HepG2 (cell line): ENCODE data around the gene OLFM1. TPM values are rescaled to one million over a fixed set of nuclear protein-coding genes. Genes with fewer than 3 reads are reported as not detected.
A peak's percentile ranks its signal among the peaks of the same experiment; 100 is the strongest.

Experiments
- ATAD3A ChIP-seq: sonication (generic); formaldehyde crosslinking; IDR thresholded peaks from 2 replicates; pipeline ENCODE4 v1.4.0; 2020; ENCODE audit warnings: missing genetic modification reagents
- FOSL1 ChIP-seq: sonication (generic); formaldehyde crosslinking; IDR thresholded peaks from 2 replicates; pipeline ENCODE4 v1.9.0; 2021; ENCODE audit warnings: missing genetic modification reagents, borderline replicate concordance
- HES4 ChIP-seq: sonication (generic); formaldehyde crosslinking; IDR thresholded peaks from 2 replicates; pipeline ENCODE4 v1.9.0; 2021; ENCODE audit warnings: mild to moderate bottlenecking, missing genetic modification reagents, borderline replicate concordance
- KLF12 ChIP-seq: sonication (generic); formaldehyde crosslinking; IDR thresholded peaks from 2 replicates; pipeline ENCODE4 v1.4.0; 2020; ENCODE audit warnings: missing genetic modification reagents, borderline replicate concordance
- LRRFIP1 ChIP-seq: sonication (generic); formaldehyde crosslinking; conservative IDR thresholded peaks from 2 replicates; pipeline ENCODE4 v1.4.0; 2020; ENCODE audit warnings: missing genetic modification reagents
- MBNL3 ChIP-seq: fragments of 250-450 bp; sonication (Bioruptor Pico); conservative IDR thresholded peaks from 2 replicates; pipeline ENCODE4 v1.8.0; 2022; ENCODE audit warnings: mild to moderate bottlenecking, inconsistent platforms
- MTF2 ChIP-seq: sonication (generic); formaldehyde crosslinking; IDR thresholded peaks from 2 replicates; pipeline ENCODE4 v1.5.0; 2020; ENCODE audit warnings: missing genetic modification reagents, borderline replicate concordance
- NBN ChIP-seq: fragments of 450-650 bp; conservative IDR thresholded peaks from 2 replicates; pipeline ENCODE4 v1.6.1; 2017
- NR0B2 ChIP-seq: sonication (generic); formaldehyde crosslinking; IDR thresholded peaks from 2 replicates; pipeline ENCODE4 v1.4.0; 2020; ENCODE audit warnings: mild to moderate bottlenecking, missing genetic modification reagents
- PBX2 ChIP-seq: IDR thresholded peaks from 2 replicates; pipeline ENCODE4 v1.6.1; 2016; ENCODE audit warnings: control low read depth
- RBFOX2 ChIP-seq: fragments of 200-400 bp; formaldehyde crosslinking; IDR thresholded peaks from 2 replicates; pipeline ENCODE4 v1.6.1; 2017; ENCODE audit warnings: low read depth, mild to moderate bottlenecking, low read length
- SMAD3 ChIP-seq: sonication (generic); formaldehyde crosslinking; IDR thresholded peaks from 2 replicates; pipeline ENCODE4 v1.4.0; 2020; ENCODE audit warnings: missing genetic modification reagents
- SNAPC5 ChIP-seq: sonication (generic); formaldehyde crosslinking; IDR thresholded peaks from 2 replicates; pipeline ENCODE4 v1.8.1; 2023; ENCODE audit warnings: mild to moderate bottlenecking, missing genetic modification reagents, borderline replicate concordance
- SYNCRIP ChIP-seq: fragments of 200-400 bp; formaldehyde crosslinking; IDR thresholded peaks from 2 replicates; pipeline ENCODE4 v1.6.1; 2018; ENCODE audit warnings: mild to moderate bottlenecking, low read depth, low read length; ENCODE audit not compliant: insufficient read depth
- ZNF12 ChIP-seq: sonication (generic); formaldehyde crosslinking; IDR thresholded peaks from 2 replicates; pipeline ENCODE4 v1.5.0; 2020; ENCODE audit warnings: missing genetic modification reagents
- ZNF326 ChIP-seq: sonication (generic); formaldehyde crosslinking; IDR thresholded peaks from 2 replicates; pipeline ENCODE4 v1.4.0; 2020; ENCODE audit warnings: missing genetic modification reagents, borderline replicate concordance
- ZNF34 ChIP-seq: sonication (generic); formaldehyde crosslinking; IDR thresholded peaks from 2 replicates; pipeline ENCODE4 v1.4.0; 2020; ENCODE audit warnings: mild to moderate bottlenecking, missing genetic modification reagents, borderline replicate concordance
- ZNF44 ChIP-seq: sonication (generic); formaldehyde crosslinking; IDR thresholded peaks from 2 replicates; pipeline ENCODE4 v1.5.1; 2020; ENCODE audit warnings: mild to moderate bottlenecking, missing genetic modification reagents
- ZNF574 ChIP-seq: sonication (generic); formaldehyde crosslinking; IDR thresholded peaks from 2 replicates; pipeline ENCODE4 v1.4.0; 2020; ENCODE audit warnings: missing genetic modification reagents
- ZNF749 ChIP-seq: sonication (generic); formaldehyde crosslinking; IDR thresholded peaks from 2 replicates; pipeline ENCODE4 v1.8.0; 2022; ENCODE audit warnings: mild to moderate bottlenecking, missing genetic modification reagents, moderate library complexity, borderline replicate concordance
- polyA plus RNA-seq, 8 experiments: library from polyadenylated mRNA; depleted of rRNA in 3 of 8; stranded (reverse) in 7 of 8; unstranded in 1 of 8; fragments of >200 nt; fragmentation: Illumina TruSeq in 4 of 8; extraction: Trizol in 4 of 8; gene quantifications; 2 replicates each; pipeline versions ENCODE4 v1.2.1 to v1.2.3, GENCODE V29; 2011 to 2016; ENCODE audit warnings: low read depth in 4 of 8, missing spikeins in 1 of 8, mixed read lengths in 1 of 8; ENCODE audit not compliant: insufficient read depth in 1 of 8
- total RNA-seq, 5 experiments: library from RNA; depleted of rRNA; stranded (reverse); fragments of >200 nt; fragmentation: Illumina TruSeq; extraction: Trizol; gene quantifications; 2 replicates each; pipeline ENCODE4 v1.2.3, GENCODE V29; 2016; ENCODE audit warnings: low read depth in 1 of 5

Gene OLFM1
- total and polyA plus RNA-seq, 2 of the 13 experiments (the other 11 are each of a cell fraction or from before 2014, with no cell fraction given) = not detected

GRCh38 chr9:135085830-135086546 is 1.5 kb upstream of the OLFM1 start (continued):
- TF ChIP-seq ZNF326 (CRISPR knock-in tag) = no peak
- TF ChIP-seq RBFOX2 = no peak
- TF ChIP-seq KLF12 (CRISPR knock-in tag) = no peak
- peak; percentile 74 for TF ChIP-seq SMAD3
- TF ChIP-seq PBX2 (CRISPR knock-in tag) = no peak
- peak; percentile 73 for TF ChIP-seq ZNF574 (CRISPR knock-in tag)
- no peak for TF ChIP-seq NBN
- no peak; the same call in 1 of the 2 replicates for TF ChIP-seq MTF2 (CRISPR knock-in tag)
- TF ChIP-seq ZNF12 (CRISPR knock-in tag) = no peak; the same call in 1 of the 2 replicates
- TF ChIP-seq MBNL3 (CRISPR knock-in tag) = no peak
- TF ChIP-seq ZNF34 (CRISPR knock-in tag) = no peak
- no peak for TF ChIP-seq ZNF749 (CRISPR knock-in tag)
- no peak for TF ChIP-seq ATAD3A (CRISPR knock-in tag)
- TF ChIP-seq NR0B2 (CRISPR knock-in tag) = no peak
- no peak for TF ChIP-seq SNAPC5
- no peak for TF ChIP-seq LRRFIP1 (CRISPR knock-in tag)
- no peak for TF ChIP-seq FOSL1 (CRISPR knock-in tag)
- TF ChIP-seq HES4 (CRISPR knock-in tag) = 0 out of 2 replicates have a peak, but pooled peaks have one; percentile 26
- no peak for TF ChIP-seq ZNF44 (CRISPR knock-in tag)
- no peak for TF ChIP-seq SYNCRIP
